HepG2 (cell line): Measurements from ENCODE around the gene PPP3R1. TPM values are rescaled to one million over a fixed set of nuclear protein-coding genes. Genes with fewer than 3 reads are reported as not detected.
A peak's percentile ranks its signal among the peaks of the same experiment; 100 is the strongest.

Experiments
- GTF2F1 ChIP-seq: fragments of 150-350 bp; IDR thresholded peaks from 2 replicates; pipeline ENCODE4 v1.6.1; 2014; ENCODE audit warnings: low read length
- PPARG ChIP-seq: conservative IDR thresholded peaks from 2 replicates; pipeline ENCODE4 v1.6.1; 2016; ENCODE audit warnings: missing biosample characterization, missing genetic modification reagents
- RNF2 ChIP-seq: fragments of 450-650 bp; conservative IDR thresholded peaks from 2 replicates; pipeline ENCODE4 v1.6.1; 2016; ENCODE audit warnings: low read depth
- ZC3H4 ChIP-seq: sonication (generic); formaldehyde crosslinking; IDR thresholded peaks from 2 replicates; pipeline ENCODE4 v1.4.0; 2020; ENCODE audit warnings: missing genetic modification reagents, borderline replicate concordance
- ZNF317 ChIP-seq: sonication (generic); formaldehyde crosslinking; IDR thresholded peaks from 2 replicates; pipeline ENCODE4 v1.5.0; 2020; ENCODE audit warnings: mild to moderate bottlenecking, missing genetic modification reagents
- ZNF460 ChIP-seq: sonication (generic); formaldehyde crosslinking; IDR thresholded peaks from 2 replicates; pipeline ENCODE4 v1.5.1; 2020; ENCODE audit warnings: missing genetic modification reagents, mild to moderate bottlenecking, borderline replicate concordance
- polyA plus RNA-seq, 8 experiments: library from polyadenylated mRNA; depleted of rRNA in 3 of 8; stranded (reverse) in 7 of 8; unstranded in 1 of 8; fragments of >200 nt; fragmentation: Illumina TruSeq in 4 of 8; extraction: Trizol in 4 of 8; gene quantifications; 2 replicates each; pipeline versions ENCODE4 v1.2.1 to v1.2.3, GENCODE V29; 2011 to 2016; ENCODE audit warnings: low read depth in 4 of 8, missing spikeins in 1 of 8, mixed read lengths in 1 of 8; ENCODE audit not compliant: insufficient read depth in 1 of 8
- total RNA-seq, 5 experiments: library from RNA; depleted of rRNA; stranded (reverse); fragments of >200 nt; fragmentation: Illumina TruSeq; extraction: Trizol; gene quantifications; 2 replicates each; pipeline ENCODE4 v1.2.3, GENCODE V29; 2016; ENCODE audit warnings: low read depth in 1 of 5
- TF ChIP-seq, protein P1 (sequence below): sonication (generic); formaldehyde crosslinking; IDR thresholded peaks from 2 replicates; pipeline ENCODE4 v1.5.0; 2020; ENCODE audit warnings: mild to moderate bottlenecking, missing genetic modification reagents, borderline replicate concordance
- TF ChIP-seq, protein P2 (sequence below): IDR thresholded peaks from 2 replicates; pipeline ENCODE4 v1.4.0; 2020; ENCODE audit warnings: mild to moderate bottlenecking, missing genetic modification reagents
- TF ChIP-seq, protein P3 (sequence below): sonication (generic); formaldehyde crosslinking; IDR thresholded peaks from 2 replicates; pipeline ENCODE4 v1.8.1; 2023; ENCODE audit warnings: mild to moderate bottlenecking, moderate library complexity, missing genetic modification reagents
- TF ChIP-seq, protein P4 (sequence below): sonication (generic); formaldehyde crosslinking; IDR thresholded peaks from 2 replicates; pipeline ENCODE4 v1.5.0; 2020; ENCODE audit warnings: mild to moderate bottlenecking, missing genetic modification reagents
- TF ChIP-seq, protein P5 (sequence below): sonication (generic); formaldehyde crosslinking; IDR thresholded peaks from 2 replicates; pipeline ENCODE4 v1.5.0; 2020; ENCODE audit warnings: missing genetic modification reagents

Gene PPP3R1
- total and polyA plus RNA-seq, 2 of the 13 experiments (the other 11 are each of a cell fraction or from before 2014, with no cell fraction given) = 11.6 to 25.7 TPM

DNA sequence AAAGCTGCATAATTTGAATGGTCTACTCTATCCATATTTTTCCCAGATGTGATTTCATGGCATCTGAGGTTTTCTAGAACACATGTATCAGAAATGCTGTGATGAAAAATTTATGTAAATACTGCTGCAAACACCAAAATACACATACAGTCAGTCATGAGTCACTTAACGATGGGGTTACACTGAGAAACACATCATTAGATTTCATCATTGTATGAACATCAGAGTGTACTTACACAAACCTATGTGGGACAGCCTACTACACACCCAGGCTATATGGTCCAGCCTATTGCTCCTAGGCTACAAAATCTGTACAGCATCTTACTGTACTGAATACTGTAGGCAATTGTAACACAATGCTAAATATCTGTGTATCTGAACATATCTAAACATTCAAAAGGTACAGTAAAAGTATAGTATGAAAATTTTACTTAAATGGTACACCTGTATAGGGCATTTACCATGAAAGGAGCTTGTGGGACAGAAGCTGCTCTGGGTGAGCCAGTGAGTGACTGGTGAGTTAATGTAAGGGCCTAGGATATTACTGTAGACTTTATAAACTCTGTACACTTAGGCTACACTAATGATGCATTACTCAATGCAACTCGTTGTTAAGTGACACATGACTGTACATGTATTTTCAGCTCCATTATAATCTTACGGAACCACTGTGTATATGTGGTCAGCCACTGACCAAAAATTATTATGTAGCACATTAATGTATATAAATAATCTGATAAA, 61.2 kb downstream of the PPP3R1 start (continued):
- TF ChIP-seq ZNF317 (CRISPR knock-in tag) (0 out of 2 replicates have a peak, but pooled peaks have one; percentile 35), GTF2F1 (no peak), PPARG (CRISPR knock-in tag) (no peak), ZNF460 (no peak), ZC3H4 (CRISPR knock-in tag) (no peak), RNF2 (no peak)
- TF ChIP-seq, protein P1, sequence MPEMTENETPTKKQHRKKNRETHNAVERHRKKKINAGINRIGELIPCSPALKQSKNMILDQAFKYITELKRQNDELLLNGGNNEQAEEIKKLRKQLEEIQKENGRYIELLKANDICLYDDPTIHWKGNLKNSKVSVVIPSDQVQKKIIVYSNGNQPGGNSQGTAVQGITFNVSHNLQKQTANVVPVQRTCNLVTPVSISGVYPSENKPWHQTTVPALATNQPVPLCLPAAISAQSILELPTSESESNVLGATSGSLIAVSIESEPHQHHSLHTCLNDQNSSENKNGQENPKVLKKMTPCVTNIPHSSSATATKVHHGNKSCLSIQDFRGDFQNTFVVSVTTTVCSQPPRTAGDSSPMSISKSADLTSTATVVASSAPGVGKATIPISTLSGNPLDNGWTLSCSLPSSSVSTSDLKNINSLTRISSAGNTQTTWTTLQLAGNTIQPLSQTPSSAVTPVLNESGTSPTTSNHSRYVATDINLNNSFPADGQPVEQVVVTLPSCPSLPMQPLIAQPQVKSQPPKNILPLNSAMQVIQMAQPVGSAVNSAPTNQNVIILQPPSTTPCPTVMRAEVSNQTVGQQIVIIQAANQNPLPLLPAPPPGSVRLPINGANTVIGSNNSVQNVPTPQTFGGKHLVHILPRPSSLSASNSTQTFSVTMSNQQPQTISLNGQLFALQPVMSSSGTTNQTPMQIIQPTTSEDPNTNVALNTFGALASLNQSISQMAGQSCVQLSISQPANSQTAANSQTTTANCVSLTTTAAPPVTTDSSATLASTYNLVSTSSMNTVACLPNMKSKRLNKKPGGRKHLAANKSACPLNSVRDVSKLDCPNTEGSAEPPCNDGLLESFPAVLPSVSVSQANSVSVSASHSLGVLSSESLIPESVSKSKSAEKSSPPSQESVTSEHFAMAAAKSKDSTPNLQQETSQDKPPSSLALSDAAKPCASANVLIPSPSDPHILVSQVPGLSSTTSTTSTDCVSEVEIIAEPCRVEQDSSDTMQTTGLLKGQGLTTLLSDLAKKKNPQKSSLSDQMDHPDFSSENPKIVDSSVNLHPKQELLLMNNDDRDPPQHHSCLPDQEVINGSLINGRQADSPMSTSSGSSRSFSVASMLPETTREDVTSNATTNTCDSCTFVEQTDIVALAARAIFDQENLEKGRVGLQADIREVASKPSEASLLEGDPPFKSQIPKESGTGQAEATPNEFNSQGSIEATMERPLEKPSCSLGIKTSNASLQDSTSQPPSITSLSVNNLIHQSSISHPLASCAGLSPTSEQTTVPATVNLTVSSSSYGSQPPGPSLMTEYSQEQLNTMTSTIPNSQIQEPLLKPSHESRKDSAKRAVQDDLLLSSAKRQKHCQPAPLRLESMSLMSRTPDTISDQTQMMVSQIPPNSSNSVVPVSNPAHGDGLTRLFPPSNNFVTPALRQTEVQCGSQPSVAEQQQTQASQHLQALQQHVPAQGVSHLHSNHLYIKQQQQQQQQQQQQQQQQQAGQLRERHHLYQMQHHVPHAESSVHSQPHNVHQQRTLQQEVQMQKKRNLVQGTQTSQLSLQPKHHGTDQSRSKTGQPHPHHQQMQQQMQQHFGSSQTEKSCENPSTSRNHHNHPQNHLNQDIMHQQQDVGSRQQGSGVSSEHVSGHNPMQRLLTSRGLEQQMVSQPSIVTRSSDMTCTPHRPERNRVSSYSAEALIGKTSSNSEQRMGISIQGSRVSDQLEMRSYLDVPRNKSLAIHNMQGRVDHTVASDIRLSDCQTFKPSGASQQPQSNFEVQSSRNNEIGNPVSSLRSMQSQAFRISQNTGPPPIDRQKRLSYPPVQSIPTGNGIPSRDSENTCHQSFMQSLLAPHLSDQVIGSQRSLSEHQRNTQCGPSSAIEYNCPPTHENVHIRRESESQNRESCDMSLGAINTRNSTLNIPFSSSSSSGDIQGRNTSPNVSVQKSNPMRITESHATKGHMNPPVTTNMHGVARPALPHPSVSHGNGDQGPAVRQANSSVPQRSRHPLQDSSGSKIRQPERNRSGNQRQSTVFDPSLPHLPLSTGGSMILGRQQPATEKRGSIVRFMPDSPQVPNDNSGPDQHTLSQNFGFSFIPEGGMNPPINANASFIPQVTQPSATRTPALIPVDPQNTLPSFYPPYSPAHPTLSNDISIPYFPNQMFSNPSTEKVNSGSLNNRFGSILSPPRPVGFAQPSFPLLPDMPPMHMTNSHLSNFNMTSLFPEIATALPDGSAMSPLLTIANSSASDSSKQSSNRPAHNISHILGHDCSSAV (CRISPR knock-in tag) = no peak
- TF ChIP-seq, protein P2, sequence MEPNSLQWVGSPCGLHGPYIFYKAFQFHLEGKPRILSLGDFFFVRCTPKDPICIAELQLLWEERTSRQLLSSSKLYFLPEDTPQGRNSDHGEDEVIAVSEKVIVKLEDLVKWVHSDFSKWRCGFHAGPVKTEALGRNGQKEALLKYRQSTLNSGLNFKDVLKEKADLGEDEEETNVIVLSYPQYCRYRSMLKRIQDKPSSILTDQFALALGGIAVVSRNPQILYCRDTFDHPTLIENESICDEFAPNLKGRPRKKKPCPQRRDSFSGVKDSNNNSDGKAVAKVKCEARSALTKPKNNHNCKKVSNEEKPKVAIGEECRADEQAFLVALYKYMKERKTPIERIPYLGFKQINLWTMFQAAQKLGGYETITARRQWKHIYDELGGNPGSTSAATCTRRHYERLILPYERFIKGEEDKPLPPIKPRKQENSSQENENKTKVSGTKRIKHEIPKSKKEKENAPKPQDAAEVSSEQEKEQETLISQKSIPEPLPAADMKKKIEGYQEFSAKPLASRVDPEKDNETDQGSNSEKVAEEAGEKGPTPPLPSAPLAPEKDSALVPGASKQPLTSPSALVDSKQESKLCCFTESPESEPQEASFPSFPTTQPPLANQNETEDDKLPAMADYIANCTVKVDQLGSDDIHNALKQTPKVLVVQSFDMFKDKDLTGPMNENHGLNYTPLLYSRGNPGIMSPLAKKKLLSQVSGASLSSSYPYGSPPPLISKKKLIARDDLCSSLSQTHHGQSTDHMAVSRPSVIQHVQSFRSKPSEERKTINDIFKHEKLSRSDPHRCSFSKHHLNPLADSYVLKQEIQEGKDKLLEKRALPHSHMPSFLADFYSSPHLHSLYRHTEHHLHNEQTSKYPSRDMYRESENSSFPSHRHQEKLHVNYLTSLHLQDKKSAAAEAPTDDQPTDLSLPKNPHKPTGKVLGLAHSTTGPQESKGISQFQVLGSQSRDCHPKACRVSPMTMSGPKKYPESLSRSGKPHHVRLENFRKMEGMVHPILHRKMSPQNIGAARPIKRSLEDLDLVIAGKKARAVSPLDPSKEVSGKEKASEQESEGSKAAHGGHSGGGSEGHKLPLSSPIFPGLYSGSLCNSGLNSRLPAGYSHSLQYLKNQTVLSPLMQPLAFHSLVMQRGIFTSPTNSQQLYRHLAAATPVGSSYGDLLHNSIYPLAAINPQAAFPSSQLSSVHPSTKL (CRISPR knock-in tag) = no peak
- TF ChIP-seq, protein P3, sequence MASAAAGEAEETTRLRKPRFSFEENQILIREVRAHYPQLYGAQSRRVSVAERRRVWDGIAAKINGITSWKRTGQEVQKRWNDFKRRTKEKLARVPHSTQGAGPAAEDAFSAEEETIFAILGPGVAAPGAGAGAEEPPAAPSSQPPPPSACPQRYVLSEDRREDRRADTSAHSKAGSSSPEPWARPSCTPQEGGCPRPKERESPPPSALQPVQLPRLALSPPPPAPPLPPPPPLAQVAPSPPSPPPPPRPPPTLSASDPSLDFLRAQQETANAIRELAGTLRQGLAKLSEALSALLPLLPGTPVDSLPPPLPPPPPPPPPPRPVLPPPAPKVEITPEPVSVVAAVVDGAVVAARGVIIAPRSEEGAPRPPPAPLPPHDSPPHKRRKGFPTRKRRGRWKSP = no peak
- TF ChIP-seq, protein P4, sequence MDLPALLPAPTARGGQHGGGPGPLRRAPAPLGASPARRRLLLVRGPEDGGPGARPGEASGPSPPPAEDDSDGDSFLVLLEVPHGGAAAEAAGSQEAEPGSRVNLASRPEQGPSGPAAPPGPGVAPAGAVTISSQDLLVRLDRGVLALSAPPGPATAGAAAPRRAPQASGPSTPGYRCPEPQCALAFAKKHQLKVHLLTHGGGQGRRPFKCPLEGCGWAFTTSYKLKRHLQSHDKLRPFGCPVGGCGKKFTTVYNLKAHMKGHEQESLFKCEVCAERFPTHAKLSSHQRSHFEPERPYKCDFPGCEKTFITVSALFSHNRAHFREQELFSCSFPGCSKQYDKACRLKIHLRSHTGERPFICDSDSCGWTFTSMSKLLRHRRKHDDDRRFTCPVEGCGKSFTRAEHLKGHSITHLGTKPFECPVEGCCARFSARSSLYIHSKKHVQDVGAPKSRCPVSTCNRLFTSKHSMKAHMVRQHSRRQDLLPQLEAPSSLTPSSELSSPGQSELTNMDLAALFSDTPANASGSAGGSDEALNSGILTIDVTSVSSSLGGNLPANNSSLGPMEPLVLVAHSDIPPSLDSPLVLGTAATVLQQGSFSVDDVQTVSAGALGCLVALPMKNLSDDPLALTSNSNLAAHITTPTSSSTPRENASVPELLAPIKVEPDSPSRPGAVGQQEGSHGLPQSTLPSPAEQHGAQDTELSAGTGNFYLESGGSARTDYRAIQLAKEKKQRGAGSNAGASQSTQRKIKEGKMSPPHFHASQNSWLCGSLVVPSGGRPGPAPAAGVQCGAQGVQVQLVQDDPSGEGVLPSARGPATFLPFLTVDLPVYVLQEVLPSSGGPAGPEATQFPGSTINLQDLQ (CRISPR knock-in tag) = no peak
- TF ChIP-seq, protein P5, sequence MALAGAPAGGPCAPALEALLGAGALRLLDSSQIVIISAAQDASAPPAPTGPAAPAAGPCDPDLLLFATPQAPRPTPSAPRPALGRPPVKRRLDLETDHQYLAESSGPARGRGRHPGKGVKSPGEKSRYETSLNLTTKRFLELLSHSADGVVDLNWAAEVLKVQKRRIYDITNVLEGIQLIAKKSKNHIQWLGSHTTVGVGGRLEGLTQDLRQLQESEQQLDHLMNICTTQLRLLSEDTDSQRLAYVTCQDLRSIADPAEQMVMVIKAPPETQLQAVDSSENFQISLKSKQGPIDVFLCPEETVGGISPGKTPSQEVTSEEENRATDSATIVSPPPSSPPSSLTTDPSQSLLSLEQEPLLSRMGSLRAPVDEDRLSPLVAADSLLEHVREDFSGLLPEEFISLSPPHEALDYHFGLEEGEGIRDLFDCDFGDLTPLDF (CRISPR knock-in tag) = no peak
